Neural progenitor cell (in vitro differentiated cells): Measurements from ENCODE around the gene RNF186. TPM values are rescaled to one million over a fixed set of nuclear protein-coding genes. Genes with fewer than 3 reads are reported as not detected.
A peak's percentile ranks its signal among the peaks of the same experiment; 100 is the strongest.

Experiments
- DNase-seq: peaks from one replicate; pipeline ENCODE4 v3.0.0-alpha.2; 2016; ENCODE audit warnings: low spot score
- H2AFZ ChIP-seq: fragments of 200-600 bp; sonication (generic); replicated peaks from 2 replicates; pipeline ENCODE4 v1.6.1; 2016; ENCODE audit warnings: antibody characterized with exemption
- H3F3A ChIP-seq: fragments of 200-600 bp; sonication (generic); 2 replicates; pipeline ENCODE4 v1.6.1; 2016; ENCODE audit warnings: antibody characterized with exemption, low read depth
- H3K27ac ChIP-seq: fragments of 200-600 bp; sonication (generic); 2 replicates; pipeline ENCODE4 v1.5.1; 2016; ENCODE audit warnings: mild to moderate bottlenecking
- H3K27me3 ChIP-seq: fragments of 200-600 bp; sonication (generic); 2 replicates; pipeline ENCODE4 v1.6.1; 2016; ENCODE audit warnings: mild to moderate bottlenecking, moderate library complexity
- H3K36me3 ChIP-seq: fragments of 200-600 bp; sonication (generic); 2 replicates; pipeline ENCODE4 v1.5.1; 2016
- H3K4me1 ChIP-seq: fragments of 200-600 bp; sonication (generic); 2 replicates; pipeline ENCODE4 v1.6.1; 2016; ENCODE audit warnings: mixed run types
- H3K4me2 ChIP-seq: fragments of 200-600 bp; sonication (generic); 2 replicates; pipeline ENCODE4 v1.6.1; 2016
- H3K4me3 ChIP-seq: fragments of 200-600 bp; sonication (generic); 2 replicates; pipeline ENCODE4 v1.5.1; 2016
- H3K79me2 ChIP-seq: fragments of 200-600 bp; sonication (generic); 2 replicates; pipeline ENCODE4 v1.6.1; 2016; ENCODE audit warnings: low read depth
- H3K9ac ChIP-seq: fragments of 200-600 bp; sonication (generic); 2 replicates; pipeline ENCODE4 v1.6.1; 2016
- H3K9me3 ChIP-seq: fragments of 200-600 bp; sonication (generic); 2 replicates; pipeline ENCODE4 v1.5.1; 2016; ENCODE audit warnings: low read depth
- H4K20me1 ChIP-seq: fragments of 200-600 bp; sonication (generic); 2 replicates; pipeline ENCODE4 v1.6.1; 2016; ENCODE audit warnings: low read depth
- H3K27ac Mint-ChIP-seq: 3 replicates; pipeline ENCODE4 v1.8.0; 2021; ENCODE audit warnings: mixed read lengths
- H3K27me3 Mint-ChIP-seq: 2 replicates; pipeline ENCODE4 v1.8.0; 2022; ENCODE audit warnings: low read depth, mild to moderate bottlenecking, inconsistent platforms, moderate library complexity, mixed read lengths; ENCODE audit not compliant: insufficient read depth
- H3K36me3 Mint-ChIP-seq: 3 replicates; pipeline ENCODE4 v1.8.0; 2021; ENCODE audit warnings: mixed read lengths
- H3K4me1 Mint-ChIP-seq: 3 replicates; pipeline ENCODE4 v1.8.0; 2021; ENCODE audit warnings: mixed read lengths
- H3K4me3 Mint-ChIP-seq: 3 replicates; pipeline ENCODE4 v1.8.0; 2021; ENCODE audit warnings: mild to moderate bottlenecking, moderate library complexity, mixed read lengths
- H3K9me3 Mint-ChIP-seq: 3 replicates; pipeline ENCODE4 v1.8.0; 2020; ENCODE audit warnings: mixed read lengths
- CTCF ChIP-seq: fragments of 200-600 bp; sonication (generic); IDR thresholded peaks from 2 replicates; pipeline ENCODE4 v1.5.1; 2017; ENCODE audit warnings: antibody characterized with exemption, mild to moderate bottlenecking
- EZH2 ChIP-seq: fragments of 200-600 bp; sonication (generic); IDR thresholded peaks from 2 replicates; pipeline ENCODE4 v1.6.1; 2017; ENCODE audit warnings: antibody characterized with exemption, mild to moderate bottlenecking, moderate library complexity
- EZH2phosphoT487 ChIP-seq: fragments of 200-600 bp; sonication (generic); IDR thresholded peaks from 2 replicates; pipeline ENCODE4 v1.6.1; 2017; ENCODE audit warnings: antibody characterized with exemption
- total RNA-seq: library from RNA; depleted of rRNA; stranded (reverse); fragments of >200 nt; gene quantifications from 2 replicates; pipeline ENCODE4 v1.2.3, GENCODE V29; 2015; ENCODE audit warnings: low replicate concordance

The RNF186 gene
- total RNA-seq, 1 donor from 2014 or later: not detected

GRCh38 chr1:19800076-19800804 is 14.8 kb downstream of the RNF186 start:
- Mint-ChIP-seq H3K4me3 (peak overlapping the region; percentile 76), H3K27ac (no peak overlapping the region), H3K27me3 (peaks cover 32% of the 10 kb centered on the region), H3K9me3 (no peaks in the 10 kb centered on the region), H3K4me1 (peaks cover 10% of the 10 kb centered on the region), H3K36me3 (no peaks in the 10 kb centered on the region)
- Histone ChIP-seq H3F3A (peaks cover 14% of the 10 kb centered on the region), H3K9me3 (no peaks in the 10 kb centered on the region), H3K79me2 (no peaks in the 10 kb centered on the region), H3K36me3 (no peaks in the 10 kb centered on the region), H3K4me3 (peak overlapping the region; percentile 59), H3K27me3 (peaks cover 48% of the 10 kb centered on the region), H3K9ac (no peak overlapping the region), H2AFZ (peak overlapping the region; percentile 94), H3K4me2 (peak overlapping the region; percentile 96), H3K27ac (no peak overlapping the region), H4K20me1 (no peaks in the 10 kb centered on the region), H3K4me1 (peaks cover 6% of the 10 kb centered on the region)
- no peak for DNase-seq
- TF ChIP-seq CTCF: no peak
- no peak for TF ChIP-seq EZH2phosphoT487
- TF ChIP-seq EZH2: no peak

- peaks cover 32% of the 10 kb centered on the region for H3K27me3 Mint-ChIP-seq
- Histone ChIP-seq H3K4me1 (peaks cover 6% of the 10 kb centered on the region), H3K36me3 (no peaks in the 10 kb centered on the region), H3K79me2 (no peaks in the 10 kb centered on the region), H4K20me1 (no peaks in the 10 kb centered on the region), H2AFZ (peak within 1 kb of the TSS; percentile 94), H3F3A (peaks cover 14% of the 10 kb centered on the region), H3K4me2 (peak within 1 kb of the TSS; percentile 96), H3K4me3 (peak within 1 kb of the TSS; percentile 59), H3K9me3 (no peaks in the 10 kb centered on the region), H3K27me3 (peaks cover 48% of the 10 kb centered on the region), H3K9ac (no peak within 1 kb of the TSS), H3K27ac (no peak within 1 kb of the TSS)
- H3K4me3 Mint-ChIP-seq: peak within 1 kb of the TSS; percentile 76
- no peaks in the 10 kb centered on the region for H3K9me3 Mint-ChIP-seq
- no peaks in the 10 kb centered on the region for H3K36me3 Mint-ChIP-seq
- H3K4me1 Mint-ChIP-seq: peaks cover 10% of the 10 kb centered on the region
- peak; percentile 32 for TF ChIP-seq CTCF
- no peak for TF ChIP-seq EZH2phosphoT487
- TF ChIP-seq EZH2: no peak
- H3K27ac Mint-ChIP-seq: no peak within 1 kb of the TSS
- DNase-seq: peak; percentile 57
Observed at GRCh38 chr1:19799230-19800075, 15.6 kb downstream of the RNF186 start, which contains the start of gene TMCO4. Gene TMCO4 (minus strand): TSS chr1:19799916. CDS start chr1:19780758, 19,158 bp downstream.

GRCh38 chr1:19798486-19799229 is 16.4 kb downstream of the RNF186 start:
- H4K20me1 ChIP-seq: no peaks in the 10 kb centered on the region
- Mint-ChIP-seq H3K36me3 (no peaks in the 10 kb centered on the region), H3K27me3 (peaks cover 32% of the 10 kb centered on the region), H3K27ac (no peak overlapping the region), H3K9me3 (no peaks in the 10 kb centered on the region), H3K4me1 (peaks cover 10% of the 10 kb centered on the region), H3K4me3 (peak overlapping the region; percentile 57)
- no peak overlapping the region for H3K4me3 ChIP-seq
- H3K9ac ChIP-seq: no peak overlapping the region
- no peaks in the 10 kb centered on the region for H3K36me3 ChIP-seq
- H3K4me2 ChIP-seq: peak overlapping the region; percentile 96
- no peak overlapping the region for H3K27ac ChIP-seq
- H3K79me2 ChIP-seq: no peaks in the 10 kb centered on the region
- H3K9me3 ChIP-seq: no peaks in the 10 kb centered on the region
- peaks cover 48% of the 10 kb centered on the region for H3K27me3 ChIP-seq
- H2AFZ ChIP-seq: no peak overlapping the region
- DNase-seq: no peak
- H3K4me1 ChIP-seq: peaks cover 6% of the 10 kb centered on the region
- H3F3A ChIP-seq: peaks cover 14% of the 10 kb centered on the region
- TF ChIP-seq CTCF (no peak), EZH2phosphoT487 (no peak), EZH2 (no peak)
